Germinal center (tissue), 1 donor: Measurements from ENCODE around the gene PLEKHA7.
"Not testable (repeated sequence)": the region's sequence is repeated elsewhere in the genome, so short reads cannot be mapped to it uniquely, and the experiment has no call there.

Experiments used
- DNase-seq: peaks from one replicate; pipeline ENCODE4 v3.0.0; 2012; ENCODE audit warnings: mixed read lengths, low spot score

PLEKHA7 gene

GRCh38 chr11:16879690-16880089 lies 134.5 kb downstream of the PLEKHA7 start:
- DNase-seq: no peak

GRCh38 chr11:16876837-16877236 lies 137.4 kb downstream of the PLEKHA7 start:
- DNase-seq: no peak

GRCh38 chr11:16876053-16876752 lies 138.0 kb downstream of the PLEKHA7 start:
- DNase-seq: no peak

GRCh38 chr11:16874275-16874975 lies 139.8 kb downstream of the PLEKHA7 start:
- no peak for DNase-seq

GRCh38 chr11:16873289-16873688 lies 140.9 kb downstream of the PLEKHA7 start:
- no peak for DNase-seq

GRCh38 chr11:16871368-16871767 lies 142.8 kb downstream of the PLEKHA7 start:
- DNase-seq: no peak

GRCh38 chr11:16867097-16867496 lies 147.1 kb downstream of the PLEKHA7 start:
- DNase-seq: no peak

GRCh38 chr11:16864428-16864827 lies 149.8 kb downstream of the PLEKHA7 start:
- not testable (repeated sequence) for DNase-seq

- no peak for DNase-seq
Observed at GRCh38 chr11:16863389-16863788, 150.8 kb downstream of the PLEKHA7 start.

GRCh38 chr11:16862726-16863125 lies 151.5 kb downstream of the PLEKHA7 start:
- DNase-seq: no peak

GRCh38 chr11:16861862-16862261 lies 152.4 kb downstream of the PLEKHA7 start:
- DNase-seq: no peak

- no peak for DNase-seq
Observed at GRCh38 chr11:16860617-16861016, 153.6 kb downstream of the PLEKHA7 start.

GRCh38 chr11:16859651-16860050 lies 154.6 kb downstream of the PLEKHA7 start:
- DNase-seq: no peak

- no peak for DNase-seq
Observed at GRCh38 chr11:16857186-16857585, 157.0 kb downstream of the PLEKHA7 start.

GRCh38 chr11:16856022-16856471 lies 158.2 kb downstream of the PLEKHA7 start:
- DNase-seq: no peak

- DNase-seq: no peak
Observed at GRCh38 chr11:16854979-16855378, 159.2 kb downstream of the PLEKHA7 start.

- no peak for DNase-seq
Observed at GRCh38 chr11:16853859-16854258, 160.4 kb downstream of the PLEKHA7 start.

GRCh38 chr11:16853266-16853665 lies 160.9 kb downstream of the PLEKHA7 start:
- no peak for DNase-seq

GRCh38 chr11:16846305-16846704 lies 167.9 kb downstream of the PLEKHA7 start:
- no peak for DNase-seq

- DNase-seq: no peak
Observed at GRCh38 chr11:16844268-16844771, 169.9 kb downstream of the PLEKHA7 start.

GRCh38 chr11:16843294-16843693 lies 170.9 kb downstream of the PLEKHA7 start:
- DNase-seq: no peak

- DNase-seq: no peak
Observed at GRCh38 chr11:16841984-16842383, 172.2 kb downstream of the PLEKHA7 start.

- no peak for DNase-seq
Observed at GRCh38 chr11:16841481-16841880, 172.7 kb downstream of the PLEKHA7 start.
